HCT116 (cell line): ENCODE results near the gene DLG2. TPM values are rescaled to one million over a fixed set of nuclear protein-coding genes. Genes with fewer than 3 reads are reported as not detected.

Experiments used
- ATAC-seq: fragments of 200-7000 bp; cut with Tn5 transposase; 2 replicates; pipeline ENCODE4 v1.9.1; 2020; ENCODE audit warnings: mild to moderate bottlenecking, moderate library complexity
- BruUV-seq: library from RNA; stranded (reverse); fragments of 400-500 nt; replicated peaks from 2 replicates; lab custom pipeline; 2021; lab: Mats Ljungman, UMichigan
- CTCF ChIA-PET: fragments of 300-600 bp; sonication (Branson Sonifier 250); formaldehyde crosslinking; loops from one replicate; lab custom pipeline; 2021; ENCODE audit warnings: antibody characterized with exemption; lab: Charles Lee
- POLR2A ChIA-PET: fragments of 300-600, 350-600 bp; sonication (Branson Sonifier 250); formaldehyde crosslinking; loops from one replicate; lab custom pipeline; 2021; ENCODE audit warnings: antibody characterized with exemption; lab: Charles Lee
- RAD21 ChIA-PET, 2 experiments: fragments of 300-600 bp; sonication (Branson Sonifier 250); formaldehyde crosslinking; loops; one replicate each; lab custom pipeline; 2023; ENCODE audit warnings: low total read pairs in 2 of 2; ENCODE audit not compliant: uncharacterized antibody in 2 of 2, unreplicated experiment in 2 of 2, low non-redundant PET in 1 of 2; lab: Charles Lee
- DNase-seq: peaks from one replicate; pipeline ENCODE4 v3.0.0-alpha.2; 2010; ENCODE audit warnings: low read depth, low spot score
- H2AFZ ChIP-seq: fragments of 200-600 bp; shearing (Covaris generic), sonication (generic); 2 replicates; pipeline ENCODE4 v1.6.1; 2017; ENCODE audit warnings: low read depth, mixed run types, mixed read lengths, antibody characterized with exemption, low read length; ENCODE audit not compliant: poor library complexity, severe bottlenecking
- H3K27ac ChIP-seq: 2 replicates; pipeline ENCODE4 v1.5.1; 2012; ENCODE audit warnings: low read depth, low read length
- H3K27me3 ChIP-seq: fragments of 200-600 bp; sonication (generic); 2 replicates; pipeline ENCODE4 v1.6.1; 2016; ENCODE audit warnings: mixed run types, low read length, mixed read lengths; ENCODE audit not compliant: insufficient read depth
- H3K36me3 ChIP-seq, 2 experiments: fragments of 200-500 bp in 1 of 2; fragments of 200-600 bp in 1 of 2; sonication (Bioruptor generic) in 1 of 2; sonication (generic) in 1 of 2; 2 replicates each; pipeline versions ENCODE4 v1.5.1 to v1.6.1; 2014 to 2016; ENCODE audit warnings: low read length in 2 of 2, inconsistent platforms in 1 of 2, mixed read lengths in 1 of 2, mixed run types in 1 of 2; ENCODE audit not compliant: insufficient read depth in 2 of 2, control insufficient read depth in 1 of 2
- H3K4me1 ChIP-seq, 2 experiments: fragments of 200-600 bp in 1 of 2; sonication (generic) in 1 of 2; 2 replicates each; pipeline versions ENCODE4 v1.5.1 to v1.6.1; 2012 to 2017; ENCODE audit warnings: low read length in 2 of 2, inconsistent platforms in 1 of 2, mild to moderate bottlenecking in 1 of 2, mixed read lengths in 1 of 2, mixed run types in 1 of 2, moderate library complexity in 1 of 2; ENCODE audit not compliant: insufficient read depth in 2 of 2, control insufficient read depth in 1 of 2
- H3K4me2 ChIP-seq: fragments of 200-600 bp; sonication (generic); 2 replicates; pipeline ENCODE4 v1.6.1; 2017; ENCODE audit warnings: mixed run types, low read length, mixed read lengths
- H3K4me3 ChIP-seq, 2 experiments: fragments of 200-600 bp in 1 of 2; sonication (generic) in 1 of 2; replicated peaks in 1 of 2; 2 replicates each; pipeline ENCODE4 v1.5.1; 2011 to 2016; ENCODE audit warnings: low read length in 2 of 2, control low read depth in 1 of 2, low read depth in 1 of 2, mild to moderate bottlenecking in 1 of 2, mixed read lengths in 1 of 2, mixed run types in 1 of 2
- H3K79me2 ChIP-seq: fragments of 200-600 bp; sonication (generic); 2 replicates; pipeline ENCODE4 v1.6.1; 2017; ENCODE audit warnings: mild to moderate bottlenecking, mixed run types, low read length, moderate library complexity, mixed read lengths; ENCODE audit not compliant: insufficient read depth
- H3K9ac ChIP-seq: fragments of 200-600 bp; sonication (generic); 2 replicates; pipeline ENCODE4 v1.6.1; 2016; ENCODE audit warnings: low read length, mixed read lengths
- H3K9me2 ChIP-seq: fragments of 200-600 bp; sonication (generic), shearing (Covaris generic); 2 replicates; pipeline ENCODE4 v1.6.1; 2017; ENCODE audit warnings: mixed run types, mild to moderate bottlenecking, moderate library complexity; ENCODE audit not compliant: insufficient read depth
- H3K9me3 ChIP-seq, 2 experiments: fragments of 200-500 bp in 1 of 2; fragments of 200-600 bp in 1 of 2; sonication (Bioruptor generic) in 1 of 2; sonication (generic) in 1 of 2; 2 replicates each; pipeline ENCODE4 v1.6.1; 2014 to 2017; ENCODE audit warnings: low read length in 2 of 2, mixed read lengths in 2 of 2, inconsistent platforms in 1 of 2, low read depth in 1 of 2, mild to moderate bottlenecking in 1 of 2, mixed run types in 1 of 2, moderate library complexity in 1 of 2; ENCODE audit not compliant: control insufficient read depth in 1 of 2, insufficient read depth in 1 of 2
- H4K20me1 ChIP-seq: fragments of 200-600 bp; sonication (generic), shearing (Covaris generic); 2 replicates; pipeline ENCODE4 v1.6.1; 2017; ENCODE audit warnings: mixed run types, mild to moderate bottlenecking, moderate library complexity; ENCODE audit not compliant: insufficient read depth
- CBX3 ChIP-seq: IDR thresholded peaks from 2 replicates; pipeline ENCODE4 v1.6.1; 2012; ENCODE audit warnings: low read depth
- EGR1 ChIP-seq: IDR thresholded peaks from 2 replicates; pipeline ENCODE4 v1.6.1; 2012; ENCODE audit warnings: low read depth
- ELF1 ChIP-seq: IDR thresholded peaks from 2 replicates; pipeline ENCODE4 v1.6.1; 2012; ENCODE audit warnings: low read depth, borderline replicate concordance
- EZH2 ChIP-seq: fragments of 200-600 bp; sonication (generic); IDR thresholded peaks from 2 replicates; pipeline ENCODE4 v1.6.1; 2017; ENCODE audit warnings: antibody characterized with exemption, mixed run types
- POLR2A ChIP-seq: IDR thresholded peaks from 2 replicates; pipeline ENCODE4 v1.7.0; 2011; ENCODE audit warnings: borderline replicate concordance; ENCODE audit not compliant: insufficient read depth, insufficient read length; ENCODE audit errors: extremely low read depth
- REST ChIP-seq: IDR thresholded peaks from 2 replicates; pipeline ENCODE4 v1.6.1; 2012; ENCODE audit warnings: low read depth
- SP1 ChIP-seq: IDR thresholded peaks from 2 replicates; pipeline ENCODE4 v1.6.1; 2012; ENCODE audit warnings: low read depth
- YY1 ChIP-seq: IDR thresholded peaks from 2 replicates; pipeline ENCODE4 v1.6.1; 2011; ENCODE audit warnings: low read length, low read depth, moderate library complexity, mild to moderate bottlenecking; ENCODE audit not compliant: insufficient replicate concordance; ENCODE audit errors: extremely low read depth
- ZBTB33 ChIP-seq: IDR thresholded peaks from 2 replicates; pipeline ENCODE4 v1.6.1; 2011; ENCODE audit warnings: mild to moderate bottlenecking, low read length, moderate library complexity; ENCODE audit not compliant: insufficient replicate concordance; ENCODE audit errors: extremely low read depth
- ZNF274 ChIP-seq: fragments of 200-500 bp; sonication (Bioruptor generic); IDR thresholded peaks from 2 replicates; pipeline ENCODE4 v1.6.1; 2014; ENCODE audit warnings: mild to moderate bottlenecking, low read depth, low read length, inconsistent platforms
- intact Hi-C: fragments of 100-400 bp; cut with micrococcal nuclease; formaldehyde crosslinking; loops from 2 replicates; pipeline ENCODE4 v1.10.0; 2022
- total RNA-seq: library from RNA; stranded (reverse); gene quantifications from one replicate; pipeline ENCODE4 v1.2.1, GENCODE V29; 2021; ENCODE audit not compliant: unreplicated experiment

The DLG2 gene
- total RNA-seq, 1 experiment from 2014 or later: 2.4 TPM

- TF ChIP-seq EGR1 (no peak), ZNF274 (no peak), EZH2 (no peak), YY1 (no peak), REST (no peak), ZBTB33 (no peak), CBX3 (no peak), POLR2A (no peak), SP1 (no peak), ELF1 (no peak)
- ChIA-PET CTCF (no interaction called here), RAD21 (no interaction called here), POLR2A (no interaction called here)
- peaks cover 4% of the 10 kb centered on the region; the same call in 1 of the 2 replicates for H3K27me3 ChIP-seq
- no TSS peak for BruUV-seq
- H2AFZ ChIP-seq: no peak overlapping the region
- H3K9ac ChIP-seq: no peak overlapping the region
- no peak for DNase-seq
- no peaks in the 10 kb centered on the region for H4K20me1 ChIP-seq
- no peaks in the 10 kb centered on the region for H3K36me3 ChIP-seq
- no peaks in the 10 kb centered on the region for H3K9me3 ChIP-seq
- H3K27ac ChIP-seq: no peak overlapping the region
- no peak for ATAC-seq
- H3K9me2 ChIP-seq: no peaks in the 10 kb centered on the region
- H3K4me1 ChIP-seq: no peaks in the 10 kb centered on the region
- H3K4me2 ChIP-seq: no peak overlapping the region
- intact Hi-C loops: no loop called here
- H3K79me2 ChIP-seq: no peaks in the 10 kb centered on the region
- no peak overlapping the region for H3K4me3 ChIP-seq
Measured at GRCh38 chr11:85048801-85049200, 578.3 kb downstream of the DLG2 start.
